ENCODE data around the gene KIF3C.

Gene KIF3C

GRCh38 chr2:25936889-25937545, 45.3 kb downstream of the KIF3C start:
- no peak overlapping the region for H2AFZ ChIP-seq (ENCODE audit: low read length)
- no peak overlapping the region for H4K8ac ChIP-seq (ENCODE audit: low read depth, low read length)
- no peak overlapping the region for H3K9ac ChIP-seq (ENCODE audit: low read depth, low read length, poor library complexity)
- H3K4me1 ChIP-seq (ENCODE audit: control insufficient read depth in 2 of 2, insufficient read depth in 1 of 2, low read depth in 1 of 2, low read length in 2 of 2), result peaks cover 0 to 5% of the 10 kb centered on the region in 2 donors
- no peak overlapping the region for H2BK15ac ChIP-seq (ENCODE audit: low read length)
- no peaks in the 10 kb centered on the region for H3K79me1 ChIP-seq (ENCODE audit: low read depth, low read length)
- no CpG with 5 or more reads among the region's 7 CpGs for WGBS, 2 donors (ENCODE audit: extremely low coverage in 2 of 2, insufficient read length in 2 of 2, insufficient replicate concordance in 1 of 2)
- H3K4ac ChIP-seq (ENCODE audit: low read length), result no peak overlapping the region
- H3K14ac ChIP-seq (ENCODE audit: low read length), result no peak overlapping the region
- no peak overlapping the region for H3K4me3 ChIP-seq (ENCODE audit: low read length in 2 of 2)
- no peak overlapping the region for H3K4me2 ChIP-seq (ENCODE audit: insufficient read depth, low read length, poor library complexity, severe bottlenecking)
- H3K9me3 ChIP-seq (replicated peaks in 1 of 2; ENCODE audit: control insufficient read depth in 2 of 2, insufficient read depth in 1 of 2, low read depth in 1 of 2, low read length in 2 of 2), result no peaks in the 10 kb centered on the region
- no peak overlapping the region for H4K91ac ChIP-seq (ENCODE audit: low read depth, low read length, poor library complexity)
- no peak overlapping the region for H3K23ac ChIP-seq (ENCODE audit: low read depth, low read length, poor library complexity)
- H3K27ac ChIP-seq (replicated peaks; ENCODE audit: low read length), result no peak overlapping the region
- no peak overlapping the region for H2BK12ac ChIP-seq (ENCODE audit: low read length)
- no peaks in the 10 kb centered on the region for H3K27me3 ChIP-seq (ENCODE audit: control insufficient read depth in 3 of 3, insufficient read depth in 3 of 3, low read depth in 1 of 3, low read length in 3 of 3)
- no peak overlapping the region for H2BK5ac ChIP-seq (ENCODE audit: low read length)
- H3K18ac ChIP-seq (ENCODE audit: low read length), result no peak overlapping the region
- H2AK5ac ChIP-seq (ENCODE audit: low read depth, low read length), result no peak overlapping the region
- H3K36me3 ChIP-seq (replicated peaks in 1 of 2; ENCODE audit: control insufficient read depth in 2 of 2, insufficient read depth in 2 of 2, low read length in 2 of 2), result peaks cover 2 to 47% of the 10 kb centered on the region in 2 donors
- no peak for DNase-seq (ENCODE audit: low spot score)
- no peak overlapping the region for H2BK120ac ChIP-seq (ENCODE audit: low read depth, low read length)

GRCh38 chr2:25933622-25934021, 48.7 kb downstream of the KIF3C start:
- Histone ChIP-seq H3K4me3 (ENCODE audit: low read length in 2 of 2) (no peak overlapping the region), H3K18ac (ENCODE audit: low read length) (no peak overlapping the region), H3K79me1 (ENCODE audit: low read depth, low read length) (no peaks in the 10 kb centered on the region), H2BK120ac (ENCODE audit: low read depth, low read length) (no peak overlapping the region), H2AFZ (ENCODE audit: low read length) (no peak overlapping the region), H2AK5ac (ENCODE audit: low read depth, low read length) (no peak overlapping the region), H3K36me3 (replicated peaks in 1 of 2; ENCODE audit: control insufficient read depth in 2 of 2, insufficient read depth in 2 of 2, low read length in 2 of 2) (peaks cover 6 to 46% of the 10 kb centered on the region in 2 donors), H2BK5ac (ENCODE audit: low read length) (no peak overlapping the region), H4K91ac (ENCODE audit: low read depth, low read length, poor library complexity) (no peak overlapping the region), H3K4me1 (ENCODE audit: control insufficient read depth in 2 of 2, insufficient read depth in 1 of 2, low read depth in 1 of 2, low read length in 2 of 2) (peaks cover 0 to 5% of the 10 kb centered on the region in 2 donors), H3K9me3 (replicated peaks in 1 of 2; ENCODE audit: control insufficient read depth in 2 of 2, insufficient read depth in 1 of 2, low read depth in 1 of 2, low read length in 2 of 2) (no peaks in the 10 kb centered on the region), H3K14ac (ENCODE audit: low read length) (no peak overlapping the region), H3K9ac (ENCODE audit: low read depth, low read length, poor library complexity) (no peak overlapping the region), H4K8ac (ENCODE audit: low read depth, low read length) (no peak overlapping the region), H2BK12ac (ENCODE audit: low read length) (no peak overlapping the region), H3K27ac (replicated peaks; ENCODE audit: low read length) (no peak overlapping the region), H2BK15ac (ENCODE audit: low read length) (no peak overlapping the region), H3K4me2 (ENCODE audit: insufficient read depth, low read length, poor library complexity, severe bottlenecking) (no peak overlapping the region), H3K27me3 (ENCODE audit: control insufficient read depth in 3 of 3, insufficient read depth in 3 of 3, low read depth in 1 of 3, low read length in 3 of 3) (no peaks in the 10 kb centered on the region), H3K23ac (ENCODE audit: low read depth, low read length, poor library complexity) (no peak overlapping the region), H3K4ac (ENCODE audit: low read length) (no peak overlapping the region)
- no CpG with 5 or more reads among the region's 2 CpGs for WGBS, 2 donors (ENCODE audit: extremely low coverage in 2 of 2, insufficient read length in 2 of 2, insufficient replicate concordance in 1 of 2)
- DNase-seq (ENCODE audit: low spot score), result no peak

GRCh38 chr2:25929789-25930473, 52.4 kb downstream of the KIF3C start:
- Histone ChIP-seq H3K27me3 (ENCODE audit: control insufficient read depth in 3 of 3, insufficient read depth in 3 of 3, low read depth in 1 of 3, low read length in 3 of 3) (no peaks in the 10 kb centered on the region), H2BK12ac (ENCODE audit: low read length) (no peak overlapping the region), H4K91ac (ENCODE audit: low read depth, low read length, poor library complexity) (no peak overlapping the region), H3K23ac (ENCODE audit: low read depth, low read length, poor library complexity) (no peak overlapping the region), H2AFZ (ENCODE audit: low read length) (no peak overlapping the region), H4K8ac (ENCODE audit: low read depth, low read length) (no peak overlapping the region), H2AK5ac (ENCODE audit: low read depth, low read length) (no peak overlapping the region), H3K36me3 (replicated peaks in 1 of 2; ENCODE audit: control insufficient read depth in 2 of 2, insufficient read depth in 2 of 2, low read length in 2 of 2) (peaks cover 9 to 50% of the 10 kb centered on the region in 2 donors), H3K18ac (ENCODE audit: low read length) (no peak overlapping the region), H3K4me1 (ENCODE audit: control insufficient read depth in 2 of 2, insufficient read depth in 1 of 2, low read depth in 1 of 2, low read length in 2 of 2) (no peaks in the 10 kb centered on the region), H3K4ac (ENCODE audit: low read length) (no peak overlapping the region), H3K4me2 (ENCODE audit: insufficient read depth, low read length, poor library complexity, severe bottlenecking) (no peak overlapping the region), H2BK15ac (ENCODE audit: low read length) (no peak overlapping the region), H3K79me1 (ENCODE audit: low read depth, low read length) (no peaks in the 10 kb centered on the region), H2BK5ac (ENCODE audit: low read length) (no peak overlapping the region), H3K4me3 (ENCODE audit: low read length in 2 of 2) (no peak overlapping the region), H3K9ac (ENCODE audit: low read depth, low read length, poor library complexity) (no peak overlapping the region), H3K9me3 (replicated peaks in 1 of 2; ENCODE audit: control insufficient read depth in 2 of 2, insufficient read depth in 1 of 2, low read depth in 1 of 2, low read length in 2 of 2) (no peaks in the 10 kb centered on the region), H3K14ac (ENCODE audit: low read length) (no peak overlapping the region), H3K27ac (replicated peaks; ENCODE audit: low read length) (no peak overlapping the region), H2BK120ac (ENCODE audit: low read depth, low read length) (no peak overlapping the region)
- WGBS, 2 donors (ENCODE audit: extremely low coverage in 2 of 2, insufficient read length in 2 of 2, insufficient replicate concordance in 1 of 2), result no CpG with 5 or more reads among the region's 14 CpGs
- DNase-seq (ENCODE audit: low spot score), result no peak

- Histone ChIP-seq H2AFZ (ENCODE audit: low read length) (no peak overlapping the region), H3K18ac (ENCODE audit: low read length) (no peak overlapping the region), H3K4ac (ENCODE audit: low read length) (no peak overlapping the region), H2BK5ac (ENCODE audit: low read length) (peak overlapping the region; percentile 49), H2BK12ac (ENCODE audit: low read length) (no peak overlapping the region), H3K79me1 (ENCODE audit: low read depth, low read length) (no peaks in the 10 kb centered on the region), H4K91ac (ENCODE audit: low read depth, low read length, poor library complexity) (no peak overlapping the region), H2BK120ac (ENCODE audit: low read depth, low read length) (no peak overlapping the region), H4K8ac (ENCODE audit: low read depth, low read length) (no peak overlapping the region), H3K9me3 (replicated peaks in 1 of 2; ENCODE audit: control insufficient read depth in 2 of 2, insufficient read depth in 1 of 2, low read depth in 1 of 2, low read length in 2 of 2) (no peaks in the 10 kb centered on the region), H3K4me2 (ENCODE audit: insufficient read depth, low read length, poor library complexity, severe bottlenecking) (no peak overlapping the region), H3K36me3 (replicated peaks in 1 of 2; ENCODE audit: control insufficient read depth in 2 of 2, insufficient read depth in 2 of 2, low read length in 2 of 2) (peaks cover 9 to 45% of the 10 kb centered on the region in 2 donors), H3K23ac (ENCODE audit: low read depth, low read length, poor library complexity) (no peak overlapping the region), H3K4me3 (ENCODE audit: low read length in 2 of 2) (no peak overlapping the region), H3K4me1 (ENCODE audit: control insufficient read depth in 2 of 2, insufficient read depth in 1 of 2, low read depth in 1 of 2, low read length in 2 of 2) (no peaks in the 10 kb centered on the region), H3K9ac (ENCODE audit: low read depth, low read length, poor library complexity) (no peak overlapping the region), H2AK5ac (ENCODE audit: low read depth, low read length) (no peak overlapping the region), H3K27ac (replicated peaks; ENCODE audit: low read length) (no peak overlapping the region), H3K14ac (ENCODE audit: low read length) (no peak overlapping the region), H3K27me3 (ENCODE audit: control insufficient read depth in 3 of 3, insufficient read depth in 3 of 3, low read depth in 1 of 3, low read length in 3 of 3) (no peaks in the 10 kb centered on the region), H2BK15ac (ENCODE audit: low read length) (no peak overlapping the region)
- no CpG with 5 or more reads among the region's 18 CpGs for WGBS, 2 donors (ENCODE audit: extremely low coverage in 2 of 2, insufficient read length in 2 of 2, insufficient replicate concordance in 1 of 2)
- no peak for DNase-seq (ENCODE audit: low spot score)
Measured at GRCh38 chr2:25928668-25929067, 53.6 kb downstream of the KIF3C start.
